ENCODE data around the gene MAK. TPM values are rescaled to one million over a fixed set of nuclear protein-coding genes. Genes with fewer than 3 reads are reported as not detected.

Gene MAK
- total and polyA plus RNA-seq, 2 of the 13 experiments (the other 11 are each of a cell fraction or from before 2014, with no cell fraction given): 0.04 TPM; not detected in 1

DNA sequence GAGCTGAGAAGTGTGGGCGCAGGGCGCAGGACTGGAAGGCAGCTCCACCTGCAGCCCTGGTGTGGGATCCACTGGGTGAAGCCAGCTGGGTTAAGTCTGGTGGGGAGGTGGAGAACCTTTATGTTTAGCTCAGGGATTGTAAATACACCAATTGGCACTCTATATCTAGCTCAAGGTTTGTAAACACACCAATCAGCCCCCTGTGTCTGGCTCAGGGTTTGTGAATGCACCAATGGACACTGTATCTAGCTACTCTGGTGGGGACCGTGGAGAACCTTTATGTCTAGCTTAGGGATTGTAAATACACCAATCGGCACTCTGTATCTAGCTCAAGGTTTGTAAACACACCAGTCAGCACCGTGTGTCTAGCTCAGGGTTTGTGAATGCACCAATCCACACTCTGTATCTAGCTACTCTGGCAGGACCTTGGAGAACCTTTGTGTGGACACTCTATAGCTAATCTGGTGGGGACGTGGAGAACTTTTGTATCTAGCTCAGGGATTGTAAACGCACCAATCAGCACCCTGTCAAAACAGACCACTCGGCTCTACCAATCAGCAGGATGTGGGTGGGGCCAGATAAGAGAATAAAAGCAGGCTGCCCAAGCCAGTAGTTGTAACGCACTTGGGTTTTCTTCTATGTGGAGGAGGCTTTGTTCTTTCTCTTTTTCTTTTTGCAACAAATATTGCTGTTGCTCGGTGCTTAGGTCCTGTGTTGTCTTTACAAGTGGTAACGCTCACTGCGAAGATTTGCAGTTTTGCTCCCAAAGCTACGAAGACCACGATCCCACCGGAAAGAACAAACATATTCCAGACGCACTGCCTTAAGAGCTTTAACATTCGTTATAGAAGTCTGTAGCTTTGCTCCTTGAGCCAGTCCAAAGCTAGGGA lies 117.1 kb downstream of the MAK start (continued):
- TF ChIP-seq, protein P1, sequence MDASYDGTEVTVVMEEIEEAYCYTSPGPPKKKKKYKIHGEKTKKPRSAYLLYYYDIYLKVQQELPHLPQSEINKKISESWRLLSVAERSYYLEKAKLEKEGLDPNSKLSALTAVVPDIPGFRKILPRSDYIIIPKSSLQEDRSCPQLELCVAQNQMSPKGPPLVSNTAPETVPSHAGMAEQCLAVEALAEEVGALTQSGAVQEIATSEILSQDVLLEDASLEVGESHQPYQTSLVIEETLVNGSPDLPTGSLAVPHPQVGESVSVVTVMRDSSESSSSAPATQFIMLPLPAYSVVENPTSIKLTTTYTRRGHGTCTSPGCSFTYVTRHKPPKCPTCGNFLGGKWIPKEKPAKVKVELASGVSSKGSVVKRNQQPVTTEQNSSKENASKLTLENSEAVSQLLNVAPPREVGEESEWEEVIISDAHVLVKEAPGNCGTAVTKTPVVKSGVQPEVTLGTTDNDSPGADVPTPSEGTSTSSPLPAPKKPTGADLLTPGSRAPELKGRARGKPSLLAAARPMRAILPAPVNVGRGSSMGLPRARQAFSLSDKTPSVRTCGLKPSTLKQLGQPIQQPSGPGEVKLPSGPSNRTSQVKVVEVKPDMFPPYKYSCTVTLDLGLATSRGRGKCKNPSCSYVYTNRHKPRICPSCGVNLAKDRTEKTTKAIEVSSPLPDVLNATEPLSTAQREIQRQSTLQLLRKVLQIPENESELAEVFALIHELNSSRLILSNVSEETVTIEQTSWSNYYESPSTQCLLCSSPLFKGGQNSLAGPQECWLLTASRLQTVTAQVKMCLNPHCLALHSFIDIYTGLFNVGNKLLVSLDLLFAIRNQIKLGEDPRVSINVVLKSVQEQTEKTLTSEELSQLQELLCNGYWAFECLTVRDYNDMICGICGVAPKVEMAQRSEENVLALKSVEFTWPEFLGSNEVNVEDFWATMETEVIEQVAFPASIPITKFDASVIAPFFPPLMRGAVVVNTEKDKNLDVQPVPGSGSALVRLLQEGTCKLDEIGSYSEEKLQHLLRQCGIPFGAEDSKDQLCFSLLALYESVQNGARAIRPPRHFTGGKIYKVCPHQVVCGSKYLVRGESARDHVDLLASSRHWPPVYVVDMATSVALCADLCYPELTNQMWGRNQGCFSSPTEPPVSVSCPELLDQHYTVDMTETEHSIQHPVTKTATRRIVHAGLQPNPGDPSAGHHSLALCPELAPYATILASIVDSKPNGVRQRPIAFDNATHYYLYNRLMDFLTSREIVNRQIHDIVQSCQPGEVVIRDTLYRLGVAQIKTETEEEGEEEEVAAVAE (CRISPR knock-in tag; IDR thresholded peaks at IDR 0.05; ENCODE audit: borderline replicate concordance): peak; percentile 96
- TF ChIP-seq GATAD2A (CRISPR knock-in tag; IDR thresholded peaks at IDR 0.05) (peak; percentile 36), RCOR2 (CRISPR knock-in tag; IDR thresholded peaks at IDR 0.05) (peak; percentile 73; the same call in 1 of the 2 replicates), ETV5 (CRISPR knock-in tag; IDR thresholded peaks at IDR 0.05; ENCODE audit: borderline replicate concordance) (peak; percentile 40; the same call in 1 of the 2 replicates), MED13 (CRISPR knock-in tag; IDR thresholded peaks at IDR 0.05) (peak; percentile 87; the same call in 1 of the 2 replicates), ATF7-NPFF (CRISPR knock-in tag; IDR thresholded peaks at IDR 0.05; ENCODE audit: low read depth) (peak; percentile 58; the same call in 1 of the 2 replicates), ZNF605 (CRISPR knock-in tag; IDR thresholded peaks at IDR 0.05) (peak; percentile 78)
- TF ChIP-seq, protein P2, sequence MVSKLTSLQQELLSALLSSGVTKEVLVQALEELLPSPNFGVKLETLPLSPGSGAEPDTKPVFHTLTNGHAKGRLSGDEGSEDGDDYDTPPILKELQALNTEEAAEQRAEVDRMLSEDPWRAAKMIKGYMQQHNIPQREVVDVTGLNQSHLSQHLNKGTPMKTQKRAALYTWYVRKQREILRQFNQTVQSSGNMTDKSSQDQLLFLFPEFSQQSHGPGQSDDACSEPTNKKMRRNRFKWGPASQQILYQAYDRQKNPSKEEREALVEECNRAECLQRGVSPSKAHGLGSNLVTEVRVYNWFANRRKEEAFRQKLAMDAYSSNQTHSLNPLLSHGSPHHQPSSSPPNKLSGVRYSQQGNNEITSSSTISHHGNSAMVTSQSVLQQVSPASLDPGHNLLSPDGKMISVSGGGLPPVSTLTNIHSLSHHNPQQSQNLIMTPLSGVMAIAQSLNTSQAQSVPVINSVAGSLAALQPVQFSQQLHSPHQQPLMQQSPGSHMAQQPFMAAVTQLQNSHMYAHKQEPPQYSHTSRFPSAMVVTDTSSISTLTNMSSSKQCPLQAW (CRISPR knock-in tag; IDR thresholded peaks at IDR 0.05): 0 out of 2 replicates have a peak, but pooled peaks have one; percentile 73
- TF ChIP-seq, protein P3, sequence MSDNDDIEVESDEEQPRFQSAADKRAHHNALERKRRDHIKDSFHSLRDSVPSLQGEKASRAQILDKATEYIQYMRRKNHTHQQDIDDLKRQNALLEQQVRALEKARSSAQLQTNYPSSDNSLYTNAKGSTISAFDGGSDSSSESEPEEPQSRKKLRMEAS (IDR thresholded peaks at IDR 0.05): peak; percentile 12; the same call in 1 of the 2 replicates
- TF ChIP-seq, protein P4, sequence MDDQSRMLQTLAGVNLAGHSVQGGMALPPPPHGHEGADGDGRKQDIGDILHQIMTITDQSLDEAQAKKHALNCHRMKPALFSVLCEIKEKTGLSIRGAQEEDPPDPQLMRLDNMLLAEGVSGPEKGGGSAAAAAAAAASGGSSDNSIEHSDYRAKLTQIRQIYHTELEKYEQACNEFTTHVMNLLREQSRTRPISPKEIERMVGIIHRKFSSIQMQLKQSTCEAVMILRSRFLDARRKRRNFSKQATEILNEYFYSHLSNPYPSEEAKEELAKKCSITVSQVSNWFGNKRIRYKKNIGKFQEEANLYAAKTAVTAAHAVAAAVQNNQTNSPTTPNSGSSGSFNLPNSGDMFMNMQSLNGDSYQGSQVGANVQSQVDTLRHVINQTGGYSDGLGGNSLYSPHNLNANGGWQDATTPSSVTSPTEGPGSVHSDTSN (CRISPR knock-in tag; IDR thresholded peaks at IDR 0.05; ENCODE audit: borderline replicate concordance): 0 out of 2 replicates have a peak, but pooled peaks have one; percentile 40
- TF ChIP-seq, protein P5, sequence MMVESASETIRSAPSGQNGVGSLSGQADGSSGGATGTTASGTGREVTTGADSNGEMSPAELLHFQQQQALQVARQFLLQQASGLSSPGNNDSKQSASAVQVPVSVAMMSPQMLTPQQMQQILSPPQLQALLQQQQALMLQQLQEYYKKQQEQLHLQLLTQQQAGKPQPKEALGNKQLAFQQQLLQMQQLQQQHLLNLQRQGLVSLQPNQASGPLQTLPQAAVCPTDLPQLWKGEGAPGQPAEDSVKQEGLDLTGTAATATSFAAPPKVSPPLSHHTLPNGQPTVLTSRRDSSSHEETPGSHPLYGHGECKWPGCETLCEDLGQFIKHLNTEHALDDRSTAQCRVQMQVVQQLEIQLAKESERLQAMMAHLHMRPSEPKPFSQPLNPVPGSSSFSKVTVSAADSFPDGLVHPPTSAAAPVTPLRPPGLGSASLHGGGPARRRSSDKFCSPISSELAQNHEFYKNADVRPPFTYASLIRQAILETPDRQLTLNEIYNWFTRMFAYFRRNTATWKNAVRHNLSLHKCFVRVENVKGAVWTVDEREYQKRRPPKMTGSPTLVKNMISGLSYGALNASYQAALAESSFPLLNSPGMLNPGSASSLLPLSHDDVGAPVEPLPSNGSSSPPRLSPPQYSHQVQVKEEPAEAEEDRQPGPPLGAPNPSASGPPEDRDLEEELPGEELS (CRISPR knock-in tag; IDR thresholded peaks at IDR 0.05): peak; percentile 30; the same call in 1 of the 2 replicates
- TF ChIP-seq, protein P6, sequence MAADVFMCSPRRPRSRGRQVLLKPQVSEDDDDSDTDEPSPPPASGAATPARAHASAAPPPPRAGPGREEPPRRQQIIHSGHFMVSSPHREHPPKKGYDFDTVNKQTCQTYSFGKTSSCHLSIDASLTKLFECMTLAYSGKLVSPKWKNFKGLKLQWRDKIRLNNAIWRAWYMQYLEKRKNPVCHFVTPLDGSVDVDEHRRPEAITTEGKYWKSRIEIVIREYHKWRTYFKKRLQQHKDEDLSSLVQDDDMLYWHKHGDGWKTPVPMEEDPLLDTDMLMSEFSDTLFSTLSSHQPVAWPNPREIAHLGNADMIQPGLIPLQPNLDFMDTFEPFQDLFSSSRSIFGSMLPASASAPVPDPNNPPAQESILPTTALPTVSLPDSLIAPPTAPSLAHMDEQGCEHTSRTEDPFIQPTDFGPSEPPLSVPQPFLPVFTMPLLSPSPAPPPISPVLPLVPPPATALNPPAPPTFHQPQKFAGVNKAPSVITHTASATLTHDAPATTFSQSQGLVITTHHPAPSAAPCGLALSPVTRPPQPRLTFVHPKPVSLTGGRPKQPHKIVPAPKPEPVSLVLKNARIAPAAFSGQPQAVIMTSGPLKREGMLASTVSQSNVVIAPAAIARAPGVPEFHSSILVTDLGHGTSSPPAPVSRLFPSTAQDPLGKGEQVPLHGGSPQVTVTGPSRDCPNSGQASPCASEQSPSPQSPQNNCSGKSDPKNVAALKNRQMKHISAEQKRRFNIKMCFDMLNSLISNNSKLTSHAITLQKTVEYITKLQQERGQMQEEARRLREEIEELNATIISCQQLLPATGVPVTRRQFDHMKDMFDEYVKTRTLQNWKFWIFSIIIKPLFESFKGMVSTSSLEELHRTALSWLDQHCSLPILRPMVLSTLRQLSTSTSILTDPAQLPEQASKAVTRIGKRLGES (CRISPR knock-in tag; IDR thresholded peaks at IDR 0.05; ENCODE audit: borderline replicate concordance): peak; percentile 51; the same call in 1 of the 2 replicates
- TF ChIP-seq, protein P7, sequence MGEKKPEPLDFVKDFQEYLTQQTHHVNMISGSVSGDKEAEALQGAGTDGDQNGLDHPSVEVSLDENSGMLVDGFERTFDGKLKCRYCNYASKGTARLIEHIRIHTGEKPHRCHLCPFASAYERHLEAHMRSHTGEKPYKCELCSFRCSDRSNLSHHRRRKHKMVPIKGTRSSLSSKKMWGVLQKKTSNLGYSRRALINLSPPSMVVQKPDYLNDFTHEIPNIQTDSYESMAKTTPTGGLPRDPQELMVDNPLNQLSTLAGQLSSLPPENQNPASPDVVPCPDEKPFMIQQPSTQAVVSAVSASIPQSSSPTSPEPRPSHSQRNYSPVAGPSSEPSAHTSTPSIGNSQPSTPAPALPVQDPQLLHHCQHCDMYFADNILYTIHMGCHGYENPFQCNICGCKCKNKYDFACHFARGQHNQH (CRISPR knock-in tag; IDR thresholded peaks at IDR 0.05): peak; percentile 84
